ENCODE results near the gene NRXN2. TPM values are rescaled to one million over a fixed set of nuclear protein-coding genes. Genes with fewer than 3 reads are reported as not detected.

NRXN2 gene
- total RNA-seq, 1 donor from 2014 or later, result not detected

- H3K27me3 ChIP-seq (ENCODE audit: control insufficient read depth, insufficient read depth, low read length), result peaks cover 5% of the 10 kb centered on the region
- no peak for DNase-seq (ENCODE audit: low read depth)
- no peaks in the 10 kb centered on the region for H3K36me3 ChIP-seq (ENCODE audit: control insufficient read depth, insufficient read depth, low read length)
- no peak overlapping the region for H3K4me3 ChIP-seq (ENCODE audit: low read depth, low read length)
- no peak for FAIRE-seq
- no peak for TF ChIP-seq CTCF (IDR thresholded peaks at IDR 0.05; ENCODE audit: insufficient read depth, low read length, severe bottlenecking)
These were observed 117.1 kb downstream of the NRXN2 start for GRCh38 chr11:64605656-64606585.

GRCh38 chr11:64605244-64605560 lies 117.8 kb downstream of the NRXN2 start:
- Histone ChIP-seq H3K4me3 (ENCODE audit: low read depth, low read length) (no peak overlapping the region), H3K36me3 (ENCODE audit: control insufficient read depth, insufficient read depth, low read length) (no peaks in the 10 kb centered on the region), H3K27me3 (ENCODE audit: control insufficient read depth, insufficient read depth, low read length) (peaks cover 5% of the 10 kb centered on the region)
- DNase-seq (ENCODE audit: low read depth), result no peak
- FAIRE-seq, result no peak
- TF ChIP-seq CTCF (IDR thresholded peaks at IDR 0.05; ENCODE audit: insufficient read depth, low read length, severe bottlenecking), result no peak

- Histone ChIP-seq H3K27me3 (ENCODE audit: control insufficient read depth, insufficient read depth, low read length) (peaks cover 5% of the 10 kb centered on the region), H3K4me3 (ENCODE audit: low read depth, low read length) (no peak overlapping the region), H3K36me3 (ENCODE audit: control insufficient read depth, insufficient read depth, low read length) (no peaks in the 10 kb centered on the region)
- DNase-seq (ENCODE audit: low read depth) (no peak), FAIRE-seq (no peak)
- TF ChIP-seq CTCF (IDR thresholded peaks at IDR 0.05; ENCODE audit: insufficient read depth, low read length, severe bottlenecking), result no peak
These were observed 118.3 kb downstream of the NRXN2 start for GRCh38 chr11:64604458-64605243.

GRCh38 chr11:64603411-64604110 lies 119.4 kb downstream of the NRXN2 start:
- H3K4me3 ChIP-seq (ENCODE audit: low read depth, low read length), result no peak overlapping the region
- no peak for FAIRE-seq
- H3K36me3 ChIP-seq (ENCODE audit: control insufficient read depth, insufficient read depth, low read length), result no peaks in the 10 kb centered on the region
- peaks cover 3% of the 10 kb centered on the region for H3K27me3 ChIP-seq (ENCODE audit: control insufficient read depth, insufficient read depth, low read length)
- TF ChIP-seq CTCF (IDR thresholded peaks at IDR 0.05; ENCODE audit: insufficient read depth, low read length, severe bottlenecking), result no peak
- DNase-seq (ENCODE audit: low read depth), result no peak

- no peak for TF ChIP-seq CTCF (IDR thresholded peaks at IDR 0.05; ENCODE audit: insufficient read depth, low read length, severe bottlenecking)
- no peak overlapping the region for H3K4me3 ChIP-seq (ENCODE audit: low read depth, low read length)
These were observed 120.4 kb downstream of the NRXN2 start for GRCh38 chr11:64602466-64603070.

More at GRCh38 chr11:64602466-64603070, 120.4 kb downstream of the NRXN2 start:
- DNase-seq (ENCODE audit: low read depth) (no peak), FAIRE-seq (no peak)
- no peaks in the 10 kb centered on the region for H3K36me3 ChIP-seq (ENCODE audit: control insufficient read depth, insufficient read depth, low read length)
- peaks cover 2% of the 10 kb centered on the region for H3K27me3 ChIP-seq (ENCODE audit: control insufficient read depth, insufficient read depth, low read length)

All from bronchial epithelial cell (primary cell).